Epithelial cell of esophagus (primary cell): Measurements from ENCODE around the gene EVI5L.

ENCODE experiments used
- DNase-seq: peaks from one replicate; pipeline ENCODE4 v3.0.0; 2010; ENCODE audit warnings: low read depth
- H3K4me3 ChIP-seq: 2 replicates; pipeline ENCODE4 v1.5.1; 2011; ENCODE audit warnings: mild to moderate bottlenecking, low read length, control low read depth
- CTCF ChIP-seq: IDR thresholded peaks from 2 replicates; pipeline ENCODE4 v1.5.1; 2011; ENCODE audit warnings: low read depth, mild to moderate bottlenecking, low read length, control low read depth, inconsistent platforms; ENCODE audit not compliant: insufficient read depth; ENCODE audit errors: missing control alignments

Gene EVI5L

GRCh38 chr19:7865262-7865911 lies 35.4 kb downstream of the EVI5L start:
- TF ChIP-seq CTCF: no peak
- no peak for DNase-seq
- no peak overlapping the region for H3K4me3 ChIP-seq

- no peak for TF ChIP-seq CTCF
- DNase-seq: no peak
- H3K4me3 ChIP-seq: no peak overlapping the region
Observed at GRCh38 chr19:7866399-7867091, 36.5 kb downstream of the EVI5L start.

GRCh38 chr19:7867092-7867844 lies 37.2 kb downstream of the EVI5L start:
- DNase-seq: no peak
- TF ChIP-seq CTCF: no peak
- no peak overlapping the region for H3K4me3 ChIP-seq

GRCh38 chr19:7868326-7868670 lies 38.3 kb downstream of the EVI5L start:
- peak; percentile 34 for DNase-seq
- H3K4me3 ChIP-seq: no peak overlapping the region

GRCh38 chr19:7868671-7869452 lies 38.8 kb downstream of the EVI5L start:
- TF ChIP-seq CTCF: peak; percentile 39
- H3K4me3 ChIP-seq: peak overlapping the region; percentile 46
- peak; percentile 82 for DNase-seq

More at GRCh38 chr19:7868326-7868670, 38.3 kb downstream of the EVI5L start:
- no peak for TF ChIP-seq CTCF

GRCh38 chr19:7869453-7869909 lies 39.5 kb downstream of the EVI5L start:
- H3K4me3 ChIP-seq: peak overlapping the region; percentile 39
- no peak for TF ChIP-seq CTCF
- DNase-seq: peak; percentile 85
